ENCODE results near the gene RETREG1.
"Not testable (repeated sequence)": the region's sequence is repeated elsewhere in the genome, so short reads cannot be mapped to it uniquely, and the experiment has no call there.

Gene RETREG1

GRCh38 chr5:16550316-16550952 is 66.4 kb downstream of the RETREG1 start:
- no peak for DNase-seq

GRCh38 chr5:16549491-16550206 is 67.1 kb downstream of the RETREG1 start:
- DNase-seq, result no peak

GRCh38 chr5:16548812-16549211 is 68.0 kb downstream of the RETREG1 start:
- DNase-seq, result no peak

- DNase-seq, result no peak
These were observed 68.7 kb downstream of the RETREG1 start for GRCh38 chr5:16548115-16548514.

- DNase-seq, result no peak
These were observed 69.5 kb downstream of the RETREG1 start for GRCh38 chr5:16547200-16547842.

- DNase-seq, result no peak
These were observed 70.1 kb downstream of the RETREG1 start for GRCh38 chr5:16546732-16547131.

GRCh38 chr5:16544607-16545374 is 72.0 kb downstream of the RETREG1 start:
- DNase-seq, result no peak

GRCh38 chr5:16543206-16543605 is 73.6 kb downstream of the RETREG1 start:
- DNase-seq, result not testable (repeated sequence)

GRCh38 chr5:16542236-16542635 is 74.6 kb downstream of the RETREG1 start:
- no peak for DNase-seq

- DNase-seq, result not testable (repeated sequence)
These were observed 75.2 kb downstream of the RETREG1 start for GRCh38 chr5:16541592-16541991.

- no peak for DNase-seq
These were observed 76.4 kb downstream of the RETREG1 start for GRCh38 chr5:16540421-16540820.

- peak; percentile 34 for DNase-seq
These were observed 77.6 kb downstream of the RETREG1 start for GRCh38 chr5:16539169-16539666.

- no peak for DNase-seq
These were observed 78.8 kb downstream of the RETREG1 start for GRCh38 chr5:16538006-16538405.

GRCh38 chr5:16536818-16537217 is 80.0 kb downstream of the RETREG1 start:
- no peak for DNase-seq

- no peak for DNase-seq
These were observed 80.6 kb downstream of the RETREG1 start for GRCh38 chr5:16536246-16536645.

GRCh38 chr5:16534280-16534679 is 82.5 kb downstream of the RETREG1 start:
- no peak for DNase-seq

GRCh38 chr5:16531063-16531648 is 85.6 kb downstream of the RETREG1 start:
- no peak for DNase-seq

GRCh38 chr5:16529306-16529705 is 87.5 kb downstream of the RETREG1 start:
- DNase-seq, result no peak

- no peak for DNase-seq
These were observed 88.3 kb downstream of the RETREG1 start for GRCh38 chr5:16528382-16529110.

- no peak for DNase-seq
These were observed 91.1 kb downstream of the RETREG1 start for GRCh38 chr5:16525651-16526050.

- no peak for DNase-seq
These were observed 92.5 kb downstream of the RETREG1 start for GRCh38 chr5:16524286-16524685.

All from retina (tissue), 1 donor.